Measurements from ENCODE around the gene PADI2. TPM values are rescaled to one million over a fixed set of nuclear protein-coding genes. Genes with fewer than 3 reads are reported as not detected.

The PADI2 gene
- total and polyA plus RNA-seq, 9 of the 15 experiments (the other 6 are each of a cell fraction or from before 2014, with no cell fraction given): 0.01 to 0.11 (median 0.01) TPM; not detected in 5

GRCh38 chr1:17053685-17054410 is 65.4 kb downstream of the PADI2 start, which contains the start of gene SDHB (continued):
- no peak for TF ChIP-seq GABPB2 (CRISPR knock-in tag; conservative IDR thresholded peaks at IDR 0.05)
- TF ChIP-seq ZBED1 (IDR thresholded peaks at IDR 0.05): 0 out of 2 replicates have a peak, but pooled peaks have one; percentile 47
- TF ChIP-seq TBP (optimal IDR thresholded peaks at IDR 0.05; ENCODE audit: low read depth, low read length): peak; percentile 89
- no peak for TF ChIP-seq E2F8 (IDR thresholded peaks at IDR 0.05; ENCODE audit: low read depth, partially characterized antibody)
- peak; percentile 74 for TF ChIP-seq DIDO1 (tag; IDR thresholded peaks at IDR 0.05; ENCODE audit: low read depth)
- peak; percentile 77; the same call in 1 of the 2 replicates for TF ChIP-seq NFRKB (IDR thresholded peaks at IDR 0.05; ENCODE audit: low read depth)
- TF ChIP-seq USF2 (CRISPR knock-in tag; IDR thresholded peaks at IDR 0.05): peak; percentile 71
- TF ChIP-seq SNRNP70 (optimal IDR thresholded peaks at IDR 0.05; ENCODE audit: low read depth, low read length): no peak
- TF ChIP-seq C11orf30 (IDR thresholded peaks at IDR 0.05; ENCODE audit: low read depth): peak; percentile 94
- TF ChIP-seq TCF7 (IDR thresholded peaks at IDR 0.05; ENCODE audit: borderline replicate concordance): no peak
- TF ChIP-seq SAP30 (IDR thresholded peaks at IDR 0.05; ENCODE audit: borderline replicate concordance, insufficient read depth, low read depth, low read length, poor library complexity, severe bottlenecking): peak; percentile 82
- TF ChIP-seq KDM5B (IDR thresholded peaks at IDR 0.05; ENCODE audit: insufficient replicate concordance, low read depth, low read length): peak; percentile 95
- no peak for TF ChIP-seq ZNF140 (CRISPR knock-in tag; IDR thresholded peaks at IDR 0.05)
- no peak for TF ChIP-seq MTA2 (IDR thresholded peaks at IDR 0.05; ENCODE audit: low read depth)
- no peak for TF ChIP-seq TRIM24 (IDR thresholded peaks at IDR 0.05)
- TF ChIP-seq RBFOX2 (IDR thresholded peaks at IDR 0.05; ENCODE audit: low read depth, low read length): peak; percentile 94
- no peak for TF ChIP-seq LEF1 (IDR thresholded peaks at IDR 0.05)
- no peak for TF ChIP-seq ZNF197 (CRISPR knock-in tag; IDR thresholded peaks at IDR 0.05; ENCODE audit: low read depth)
- no peak for TF ChIP-seq ZC3H8 (IDR thresholded peaks at IDR 0.05)
- TF ChIP-seq GABPB1 (CRISPR knock-in tag; IDR thresholded peaks at IDR 0.05): peak; percentile 94
- no peak for TF ChIP-seq FOXP1 (CRISPR knock-in tag; IDR thresholded peaks at IDR 0.05)
- TF ChIP-seq ZNF57 (CRISPR knock-in tag; IDR thresholded peaks at IDR 0.05): no peak
- peak; percentile 58; the same call in 1 of the 2 replicates for TF ChIP-seq ETS1 (conservative IDR thresholded peaks at IDR 0.05; ENCODE audit: control insufficient read depth, low read depth, low read length)
- peak; percentile 48 for TF ChIP-seq EP300 (IDR thresholded peaks at IDR 0.05; ENCODE audit: low read length)
- TF ChIP-seq BHLHE40 (IDR thresholded peaks at IDR 0.05; ENCODE audit: low read length): no peak
- TF ChIP-seq ZFPM2 (CRISPR knock-in tag; IDR thresholded peaks at IDR 0.05): no peak
- TF ChIP-seq ZBTB1 (CRISPR knock-in tag; IDR thresholded peaks at IDR 0.05; ENCODE audit: borderline replicate concordance, low read depth): no peak
- TF ChIP-seq MCM7 (IDR thresholded peaks at IDR 0.05): no peak
